Memory B cell (primary cell): Measurements from ENCODE around the gene APBB2.
"Not testable (repeated sequence)": the region's sequence is repeated elsewhere in the genome, so short reads cannot be mapped to it uniquely, and the experiment has no call there.

Experiments used
- ATAC-seq: fragments of 150-1000 bp; cut with Tn5 transposase; 2 replicates; pipeline ENCODE4 v1.10.0; 2021; ENCODE audit warnings: low read depth, mild to moderate bottlenecking, moderate library complexity
- DNase-seq, 2 donors: peaks; one replicate each; pipeline ENCODE4 v3.0.0; 2022; ENCODE audit warnings: low spot score in 2 of 2
- H3K27ac Mint-ChIP-seq: one replicate; pipeline ENCODE4 v1.8.0; 2022; ENCODE audit warnings: mild to moderate bottlenecking, moderate library complexity, mixed read lengths
- H3K27me3 Mint-ChIP-seq: one replicate; pipeline ENCODE4 v1.8.0; 2022; ENCODE audit warnings: mixed read lengths
- H3K36me3 Mint-ChIP-seq: one replicate; pipeline ENCODE4 v1.8.0; 2022; ENCODE audit warnings: mild to moderate bottlenecking, mixed read lengths
- H3K4me1 Mint-ChIP-seq: one replicate; pipeline ENCODE4 v1.8.0; 2022; ENCODE audit warnings: mixed read lengths
- H3K4me3 Mint-ChIP-seq: one replicate; pipeline ENCODE4 v1.8.0; 2022; ENCODE audit warnings: mild to moderate bottlenecking, moderate library complexity, mixed read lengths
- H3K9me3 Mint-ChIP-seq: one replicate; pipeline ENCODE4 v1.8.0; 2022; ENCODE audit warnings: mixed read lengths

Gene APBB2

GRCh38 chr4:40927074-40927473 is 287.3 kb downstream of the APBB2 start:
- no peaks in the 10 kb centered on the region for H3K9me3 Mint-ChIP-seq
- H3K4me3 Mint-ChIP-seq, result no peak overlapping the region
- H3K4me1 Mint-ChIP-seq, result peaks cover 4% of the 10 kb centered on the region
- H3K36me3 Mint-ChIP-seq, result no peaks in the 10 kb centered on the region
- ATAC-seq (no peak), DNase-seq (no peak)
- H3K27me3 Mint-ChIP-seq, result peaks cover 8% of the 10 kb centered on the region
- no peak overlapping the region for H3K27ac Mint-ChIP-seq

- peaks cover 10% of the 10 kb centered on the region for H3K27me3 Mint-ChIP-seq
- H3K4me3 Mint-ChIP-seq, result no peak overlapping the region
- DNase-seq (no peak), ATAC-seq (no peak)
- no peak overlapping the region for H3K27ac Mint-ChIP-seq
- H3K9me3 Mint-ChIP-seq, result peaks cover 3% of the 10 kb centered on the region
- H3K36me3 Mint-ChIP-seq, result no peaks in the 10 kb centered on the region
- H3K4me1 Mint-ChIP-seq, result peaks cover 4% of the 10 kb centered on the region
These were observed 289.6 kb downstream of the APBB2 start for GRCh38 chr4:40924793-40925117.

- peaks cover 4% of the 10 kb centered on the region for H3K4me1 Mint-ChIP-seq
- H3K27me3 Mint-ChIP-seq, result peaks cover 10% of the 10 kb centered on the region
- peaks cover 3% of the 10 kb centered on the region for H3K9me3 Mint-ChIP-seq
- no peaks in the 10 kb centered on the region for H3K36me3 Mint-ChIP-seq
- no peak overlapping the region for H3K4me3 Mint-ChIP-seq
- H3K27ac Mint-ChIP-seq, result no peak overlapping the region
- DNase-seq (peak; percentile 65), ATAC-seq (peak; percentile 70)
These were observed 290.1 kb downstream of the APBB2 start for GRCh38 chr4:40924096-40924792.

- no peak overlapping the region for H3K27ac Mint-ChIP-seq
- H3K4me3 Mint-ChIP-seq, result no peak overlapping the region
- peaks cover 4% of the 10 kb centered on the region for H3K4me1 Mint-ChIP-seq
- ATAC-seq, result no peak
- no peak for DNase-seq
- H3K36me3 Mint-ChIP-seq, result no peaks in the 10 kb centered on the region
- peaks cover 3% of the 10 kb centered on the region for H3K9me3 Mint-ChIP-seq
- peaks cover 10% of the 10 kb centered on the region for H3K27me3 Mint-ChIP-seq
These were observed 290.8 kb downstream of the APBB2 start for GRCh38 chr4:40923316-40924095.

- not testable (repeated sequence) for ATAC-seq, H3K36me3 Mint-ChIP-seq
These were observed 294.4 kb downstream of the APBB2 start for GRCh38 chr4:40919976-40920375.

GRCh38 chr4:40918330-40918729 is 296.0 kb downstream of the APBB2 start:
- ATAC-seq, result no peak
- no peak overlapping the region for H3K4me3 Mint-ChIP-seq
- peaks cover 3% of the 10 kb centered on the region for H3K9me3 Mint-ChIP-seq
- no peaks in the 10 kb centered on the region for H3K4me1 Mint-ChIP-seq
- no peak overlapping the region for H3K27ac Mint-ChIP-seq
- DNase-seq, result no peak
- H3K27me3 Mint-ChIP-seq, result peaks cover 9% of the 10 kb centered on the region
- H3K36me3 Mint-ChIP-seq, result no peaks in the 10 kb centered on the region

More at GRCh38 chr4:40919976-40920375, 294.4 kb downstream of the APBB2 start:
- H3K4me1 Mint-ChIP-seq, H3K27ac Mint-ChIP-seq, H3K9me3 Mint-ChIP-seq, DNase-seq, H3K27me3 Mint-ChIP-seq, H3K4me3 Mint-ChIP-seq: not testable (repeated sequence)

- no peak for DNase-seq
- H3K4me1 Mint-ChIP-seq, result no peaks in the 10 kb centered on the region
- peaks cover 3% of the 10 kb centered on the region for H3K9me3 Mint-ChIP-seq
- H3K27ac Mint-ChIP-seq, result no peak overlapping the region
- H3K4me3 Mint-ChIP-seq, result no peak overlapping the region
- peaks cover 9% of the 10 kb centered on the region for H3K27me3 Mint-ChIP-seq
- H3K36me3 Mint-ChIP-seq, result no peaks in the 10 kb centered on the region
- peak; percentile 53 for ATAC-seq
These were observed 297.5 kb downstream of the APBB2 start for GRCh38 chr4:40916880-40917279.

GRCh38 chr4:40916218-40916555 is 298.2 kb downstream of the APBB2 start:
- ATAC-seq (no peak), DNase-seq (no peak)
- Mint-ChIP-seq H3K9me3 (peaks cover 3% of the 10 kb centered on the region), H3K4me1 (no peaks in the 10 kb centered on the region), H3K36me3 (no peaks in the 10 kb centered on the region), H3K4me3 (no peak overlapping the region), H3K27me3 (peaks cover 9% of the 10 kb centered on the region), H3K27ac (no peak overlapping the region)

- Mint-ChIP-seq H3K27ac (no peak overlapping the region), H3K36me3 (no peaks in the 10 kb centered on the region), H3K4me3 (no peak overlapping the region), H3K27me3 (peaks cover 9% of the 10 kb centered on the region), H3K9me3 (peaks cover 3% of the 10 kb centered on the region), H3K4me1 (no peaks in the 10 kb centered on the region)
- ATAC-seq, result no peak
- DNase-seq, result no peak
These were observed 298.8 kb downstream of the APBB2 start for GRCh38 chr4:40915318-40916217.

- Mint-ChIP-seq H3K4me1 (peaks cover 16% of the 10 kb centered on the region), H3K4me3 (no peak overlapping the region), H3K27ac (no peak overlapping the region), H3K36me3 (no peaks in the 10 kb centered on the region), H3K9me3 (no peaks in the 10 kb centered on the region), H3K27me3 (peaks cover 9% of the 10 kb centered on the region)
- ATAC-seq (no peak), DNase-seq (no peak)
These were observed 301.7 kb downstream of the APBB2 start for GRCh38 chr4:40912460-40913184.

- DNase-seq, result no peak
- Mint-ChIP-seq H3K36me3 (no peaks in the 10 kb centered on the region), H3K4me1 (peaks cover 16% of the 10 kb centered on the region), H3K27me3 (peaks cover 9% of the 10 kb centered on the region), H3K27ac (no peak overlapping the region), H3K9me3 (no peaks in the 10 kb centered on the region), H3K4me3 (no peak overlapping the region)
- no peak for ATAC-seq
These were observed 303.6 kb downstream of the APBB2 start for GRCh38 chr4:40910706-40911105.

- DNase-seq, result no peak
- Mint-ChIP-seq H3K9me3 (no peaks in the 10 kb centered on the region), H3K4me3 (no peak overlapping the region), H3K27me3 (peaks cover 6% of the 10 kb centered on the region), H3K36me3 (no peaks in the 10 kb centered on the region), H3K27ac (no peak overlapping the region), H3K4me1 (peaks cover 16% of the 10 kb centered on the region)
- ATAC-seq, result no peak
These were observed 304.9 kb downstream of the APBB2 start for GRCh38 chr4:40909363-40909876.

GRCh38 chr4:40908702-40909362 is 305.5 kb downstream of the APBB2 start:
- Mint-ChIP-seq H3K4me3 (no peak overlapping the region), H3K4me1 (peaks cover 16% of the 10 kb centered on the region), H3K36me3 (no peaks in the 10 kb centered on the region), H3K27ac (no peak overlapping the region), H3K9me3 (no peaks in the 10 kb centered on the region), H3K27me3 (peaks cover 5% of the 10 kb centered on the region)
- ATAC-seq, result peak; percentile 92
- peak; percentile 49 to 56 for DNase-seq
